Mesodermal cell (in vitro differentiated cells): Measurements from ENCODE around the gene F12.

Experiments used
- H3K27ac ChIP-seq: 2 replicates; pipeline ENCODE4 v1.7.0; 2013; ENCODE audit warnings: mild to moderate bottlenecking, low read depth, low read length, moderate library complexity; ENCODE audit not compliant: severe bottlenecking
- H3K36me3 ChIP-seq: 2 replicates; pipeline ENCODE4 v1.7.1; 2013; ENCODE audit warnings: mild to moderate bottlenecking, low read length, moderate library complexity; ENCODE audit not compliant: control insufficient read depth, insufficient read depth
- H3K4me1 ChIP-seq: one replicate; pipeline ENCODE4 v1.7.1; 2013; ENCODE audit warnings: mild to moderate bottlenecking, low read length; ENCODE audit not compliant: insufficient read depth, control insufficient read depth, poor library complexity, severe bottlenecking
- H3K4me3 ChIP-seq: 2 replicates; pipeline ENCODE4 v1.7.0; 2013; ENCODE audit warnings: low read length, control low read depth, mild to moderate bottlenecking; ENCODE audit not compliant: insufficient read depth, poor library complexity, severe bottlenecking; ENCODE audit errors: extremely low read depth
- H3K9me3 ChIP-seq: 2 replicates; pipeline ENCODE4 v1.7.1; 2013; ENCODE audit warnings: mild to moderate bottlenecking, low read length, moderate library complexity; ENCODE audit not compliant: control insufficient read depth
- WGBS, 2 experiments: methylation state at CpG; one replicate each; pipeline ENCODE4 v1.1.5; 2013; ENCODE audit warnings: missing lambda C conversion rate in 2 of 2; ENCODE audit not compliant: insufficient coverage in 2 of 2; 5-methylcytosine and 5-hydroxymethylcytosine counted together

Gene F12

GRCh38 chr5:177403792-177404640, 5.3 kb downstream of the F12 start:
- peaks cover 6% of the 10 kb centered on the region for H3K4me1 ChIP-seq
- no peak overlapping the region for H3K27ac ChIP-seq
- no peaks in the 10 kb centered on the region for H3K9me3 ChIP-seq
- H3K36me3 ChIP-seq: no peaks in the 10 kb centered on the region
- WGBS, 2 experiments: 2% methylated on average over 66 to 80 of the region's 93 CpGs
- peak overlapping the region; percentile 43 for H3K4me3 ChIP-seq

- Histone ChIP-seq H3K4me1 (peaks cover 6% of the 10 kb centered on the region), H3K27ac (no peak overlapping the region), H3K9me3 (no peaks in the 10 kb centered on the region), H3K36me3 (no peaks in the 10 kb centered on the region), H3K4me3 (peak overlapping the region; percentile 43)
- 3 to 4% methylated on average over 48 to 61 of the region's 61 CpGs for WGBS, 2 experiments
Observed at GRCh38 chr5:177403102-177403791, 6.1 kb downstream of the F12 start.

- peaks cover 6% of the 10 kb centered on the region for H3K4me1 ChIP-seq
- no peak overlapping the region for H3K27ac ChIP-seq
- H3K4me3 ChIP-seq: peak overlapping the region; percentile 43
- 13% methylated on average over 37 to 40 of the region's 49 CpGs for WGBS, 2 experiments
- no peaks in the 10 kb centered on the region for H3K9me3 ChIP-seq
- H3K36me3 ChIP-seq: no peaks in the 10 kb centered on the region
Observed at GRCh38 chr5:177402271-177403043, 6.9 kb downstream of the F12 start.

- Histone ChIP-seq H3K36me3 (no peaks in the 10 kb centered on the region), H3K27ac (no peak within 1 kb of the TSS), H3K9me3 (no peaks in the 10 kb centered on the region), H3K4me1 (peaks cover 6% of the 10 kb centered on the region), H3K4me3 (no peak within 1 kb of the TSS)
- WGBS, 2 experiments: 61 to 72% methylated on average over 80 to 88 of the region's 92 CpGs
Observed at GRCh38 chr5:177399997-177400868, 9.1 kb downstream of the F12 start, which contains the start of gene PFN3. Gene PFN3 (minus strand): TSS chr5:177400661. CDS start chr5:177400576, 85 bp downstream.

DNA sequence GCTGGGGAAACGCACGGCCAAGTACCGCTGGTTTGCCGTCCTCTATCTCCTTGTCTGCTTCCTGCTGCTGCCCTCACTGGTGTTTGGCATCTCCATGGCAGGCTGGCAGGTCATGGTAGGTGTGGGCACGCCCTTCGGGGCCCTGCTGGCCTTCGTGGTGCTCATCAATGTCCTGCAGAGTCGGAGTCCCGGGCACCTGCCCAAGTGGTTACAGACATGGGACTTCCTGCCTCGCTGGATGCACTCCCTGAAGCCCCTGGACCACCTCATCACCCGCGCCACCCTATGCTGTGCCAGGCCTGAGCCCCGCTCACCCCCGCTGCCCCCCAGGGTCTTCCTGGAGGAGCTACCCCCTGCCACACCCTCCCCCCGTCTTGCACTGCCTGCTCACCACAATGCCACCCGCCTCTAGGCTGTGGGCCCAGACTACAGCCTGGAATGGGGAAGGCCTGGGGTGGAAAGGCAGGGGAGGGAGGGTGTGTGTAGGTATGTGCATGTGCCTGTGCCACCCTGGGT, 11.4 kb downstream of the F12 start:
- 92 to 98% methylated on average over 9 to 12 of the region's 16 CpGs for WGBS, 2 experiments
- H3K9me3 ChIP-seq: no peaks in the 10 kb centered on the region

GRCh38 chr5:177396807-177397206, 12.6 kb downstream of the F12 start:
- H3K4me3 ChIP-seq: no peak overlapping the region
- WGBS, 2 experiments: 87 to 95% methylated on average over 6 to 10 of the region's 10 CpGs
- H3K36me3 ChIP-seq: no peaks in the 10 kb centered on the region
- no peaks in the 10 kb centered on the region for H3K4me1 ChIP-seq
- H3K27ac ChIP-seq: no peak overlapping the region
- no peaks in the 10 kb centered on the region for H3K9me3 ChIP-seq

More for the DNA sequence above, 11.4 kb downstream of the F12 start:
- H3K27ac ChIP-seq: no peak overlapping the region
- no peak overlapping the region for H3K4me3 ChIP-seq
- H3K36me3 ChIP-seq: no peaks in the 10 kb centered on the region
- H3K4me1 ChIP-seq: peaks cover 1% of the 10 kb centered on the region

GRCh38 chr5:177396078-177396477, 13.3 kb downstream of the F12 start:
- 53 to 63% methylated on average over 3 to 4 of the region's 8 CpGs for whole genome bisulfite sequencing, 2 experiments
- Histone ChIP-seq H3K4me3 (no peak overlapping the region), H3K36me3 (no peaks in the 10 kb centered on the region), H3K27ac (no peak overlapping the region), H3K4me1 (no peaks in the 10 kb centered on the region), H3K9me3 (no peaks in the 10 kb centered on the region)

DNA sequence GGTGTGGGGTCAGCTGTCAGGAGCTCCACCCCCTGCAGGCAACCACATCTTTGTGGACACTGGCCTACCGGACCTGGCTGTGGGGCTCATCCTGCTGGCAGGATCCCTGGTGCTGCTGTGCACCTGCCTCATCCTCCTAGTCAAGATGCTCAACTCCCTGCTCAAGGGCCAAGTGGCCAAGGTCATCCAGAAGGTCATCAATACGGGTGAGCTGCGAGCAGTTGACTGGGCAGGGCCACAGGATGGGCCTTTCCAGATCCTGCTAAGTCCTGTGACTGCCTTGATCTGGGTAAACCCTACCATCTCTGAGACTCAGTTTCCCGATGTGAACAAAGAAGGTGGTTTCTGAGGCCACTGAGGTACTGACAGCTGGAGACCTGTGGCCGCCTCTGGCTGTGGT, 15.4 kb downstream of the F12 start:
- Histone ChIP-seq H3K27ac (no peak overlapping the region), H3K9me3 (no peaks in the 10 kb centered on the region), H3K4me1 (peaks cover 9% of the 10 kb centered on the region), H3K36me3 (no peaks in the 10 kb centered on the region), H3K4me3 (no peak overlapping the region)
- 74 to 79% methylated on average over 5 of the region's 5 CpGs for WGBS, 2 experiments

GRCh38 chr5:177393206-177393765, 16.1 kb downstream of the F12 start:
- Histone ChIP-seq H3K4me1 (peaks cover 16% of the 10 kb centered on the region), H3K9me3 (no peaks in the 10 kb centered on the region), H3K4me3 (no peak overlapping the region), H3K36me3 (no peaks in the 10 kb centered on the region), H3K27ac (no peak overlapping the region)
- WGBS, 2 experiments: 61 to 71% methylated on average over 1 of the region's 1 CpG
